BJ (cell line): ENCODE data around the gene SHISA7. TPM values are rescaled to one million over a fixed set of nuclear protein-coding genes. Genes with fewer than 3 reads are reported as not detected.

Experiments used
- CTCF ChIA-PET: fragments of 350-600 bp; formaldehyde crosslinking; extraction: SDS; loops from one replicate; lab custom pipeline; 2021; ENCODE audit warnings: antibody characterized with exemption, inconsistent platforms; lab: Yijun Ruan, JAX
- POLR2A ChIA-PET: fragments of 300-600 bp; sonication (Branson Sonifier 250); formaldehyde crosslinking; extraction: SDS; loops from one replicate; lab custom pipeline; 2021; ENCODE audit warnings: antibody characterized with exemption; lab: Charles Lee
- DNase-seq: peaks from one replicate; pipeline ENCODE4 v3.0.0-alpha.2; 2011; ENCODE audit warnings: low read depth
- H3K27me3 ChIP-seq: 2 replicates; pipeline ENCODE4 v1.6.0; 2011; ENCODE audit warnings: low read length; ENCODE audit not compliant: control insufficient read depth, insufficient read depth
- H3K36me3 ChIP-seq: 2 replicates; pipeline ENCODE4 v1.5.1; 2011; ENCODE audit warnings: low read length; ENCODE audit not compliant: control insufficient read depth, insufficient read depth
- H3K4me3 ChIP-seq: 2 replicates; pipeline ENCODE4 v1.5.1; 2011; ENCODE audit warnings: low read depth, mild to moderate bottlenecking, control low read depth, low read length
- polyA plus RNA-seq: library from polyadenylated mRNA; depleted of rRNA; stranded (reverse); fragments of >200 nt; gene quantifications from 2 replicates; pipeline ENCODE4 v1.2.3, GENCODE V29; 2011
- TF ChIP-seq, protein P1 (sequence below): IDR thresholded peaks from 2 replicates; pipeline ENCODE4 v1.5.1; 2011; ENCODE audit warnings: low read depth, mild to moderate bottlenecking, control low read depth, inconsistent platforms, low read length, moderate library complexity; ENCODE audit not compliant: insufficient read depth

Gene SHISA7
- polyA plus RNA-seq, 1 experiment: not detected

DNA sequence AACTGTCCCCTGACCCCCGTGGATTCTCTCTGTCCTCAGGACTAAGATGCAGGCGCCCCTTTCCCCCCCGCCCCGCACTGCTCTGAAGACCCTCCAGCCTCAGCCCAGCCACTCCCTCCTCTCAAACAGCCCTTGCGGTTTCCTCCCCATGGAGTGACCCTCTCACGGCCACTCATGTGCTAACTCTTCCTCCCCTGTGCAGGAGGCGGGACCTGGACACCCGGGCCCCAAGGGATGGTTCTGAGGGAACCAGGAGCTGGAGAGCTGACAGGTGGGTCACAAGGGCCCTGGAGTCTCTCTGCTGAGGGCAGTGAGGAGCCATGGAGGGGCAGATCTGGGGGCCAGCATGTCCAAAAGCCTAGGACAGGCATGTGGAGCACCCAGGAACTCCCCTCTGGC, 16.4 kb upstream of the SHISA7 start:
- peaks cover 3% of the 10 kb centered on the region for H3K36me3 ChIP-seq
- TF ChIP-seq, protein P1, sequence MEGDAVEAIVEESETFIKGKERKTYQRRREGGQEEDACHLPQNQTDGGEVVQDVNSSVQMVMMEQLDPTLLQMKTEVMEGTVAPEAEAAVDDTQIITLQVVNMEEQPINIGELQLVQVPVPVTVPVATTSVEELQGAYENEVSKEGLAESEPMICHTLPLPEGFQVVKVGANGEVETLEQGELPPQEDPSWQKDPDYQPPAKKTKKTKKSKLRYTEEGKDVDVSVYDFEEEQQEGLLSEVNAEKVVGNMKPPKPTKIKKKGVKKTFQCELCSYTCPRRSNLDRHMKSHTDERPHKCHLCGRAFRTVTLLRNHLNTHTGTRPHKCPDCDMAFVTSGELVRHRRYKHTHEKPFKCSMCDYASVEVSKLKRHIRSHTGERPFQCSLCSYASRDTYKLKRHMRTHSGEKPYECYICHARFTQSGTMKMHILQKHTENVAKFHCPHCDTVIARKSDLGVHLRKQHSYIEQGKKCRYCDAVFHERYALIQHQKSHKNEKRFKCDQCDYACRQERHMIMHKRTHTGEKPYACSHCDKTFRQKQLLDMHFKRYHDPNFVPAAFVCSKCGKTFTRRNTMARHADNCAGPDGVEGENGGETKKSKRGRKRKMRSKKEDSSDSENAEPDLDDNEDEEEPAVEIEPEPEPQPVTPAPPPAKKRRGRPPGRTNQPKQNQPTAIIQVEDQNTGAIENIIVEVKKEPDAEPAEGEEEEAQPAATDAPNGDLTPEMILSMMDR: no peak
- POLR2A ChIA-PET: no interaction called here
- H3K4me3 ChIP-seq: no peak overlapping the region
- CTCF ChIA-PET: interaction anchor here (1.1 to 3.3 kb wide), 6 partner anchors 9 to 318 kb away, joined by 3 to 14 read pairs (median 6); partner anchors contain the start of gene ZNF628
- H3K27me3 ChIP-seq: no peaks in the 10 kb centered on the region
- DNase-seq: no peak

DNA sequence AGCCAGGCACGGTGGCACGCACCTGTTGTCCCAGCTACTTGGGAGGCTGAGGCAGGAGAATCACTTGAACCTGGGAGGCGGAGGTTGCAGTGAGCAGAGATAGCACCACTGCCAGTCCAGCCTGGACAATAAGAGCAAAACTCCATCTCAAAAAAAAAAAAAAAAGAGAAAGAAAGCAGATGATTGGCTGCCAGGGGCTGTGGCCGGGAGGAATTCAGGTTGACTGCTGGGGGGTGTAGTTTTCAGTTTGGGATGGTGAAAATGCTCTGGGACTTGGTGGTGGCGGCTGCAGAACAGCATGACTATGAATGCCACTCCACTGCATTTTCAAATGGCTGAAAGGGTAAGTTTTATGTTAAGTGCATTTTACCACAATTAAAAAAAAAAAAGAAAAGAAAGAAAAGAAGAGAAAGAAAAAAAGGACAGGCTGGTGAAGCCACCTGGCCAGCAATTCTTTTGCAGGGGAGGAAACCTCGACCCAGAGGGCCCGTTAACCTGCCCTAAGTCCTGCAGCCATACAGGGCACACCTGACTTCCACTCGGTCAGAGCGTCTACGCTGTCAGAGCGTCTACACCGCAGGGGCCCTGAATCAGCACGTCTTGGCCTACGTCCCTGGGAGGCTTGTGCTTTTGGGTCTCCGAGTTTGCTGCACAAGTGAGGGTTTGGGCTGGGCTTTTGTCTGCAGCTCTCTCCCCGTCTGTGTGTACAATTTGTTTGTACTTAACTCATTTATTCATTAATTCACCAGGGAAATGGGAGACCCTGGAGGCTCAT, 14.8 kb upstream of the SHISA7 start:
- POLR2A ChIA-PET: interaction anchor here (0.6 kb wide), 1 partner anchor 18 kb away, joined by 3 read pairs; the partner anchor contains the start of gene ZNF628
- Histone ChIP-seq H3K4me3 (no peak overlapping the region), H3K36me3 (peaks cover 3% of the 10 kb centered on the region), H3K27me3 (no peaks in the 10 kb centered on the region)
- TF ChIP-seq, protein P1: no peak
- CTCF ChIA-PET: interaction anchor here (1.2 to 3.3 kb wide), 4 partner anchors 10 to 46 kb away, joined by 4 to 14 read pairs (median 6); no protein-coding TSS in a partner anchor
- no peak for DNase-seq

DNA sequence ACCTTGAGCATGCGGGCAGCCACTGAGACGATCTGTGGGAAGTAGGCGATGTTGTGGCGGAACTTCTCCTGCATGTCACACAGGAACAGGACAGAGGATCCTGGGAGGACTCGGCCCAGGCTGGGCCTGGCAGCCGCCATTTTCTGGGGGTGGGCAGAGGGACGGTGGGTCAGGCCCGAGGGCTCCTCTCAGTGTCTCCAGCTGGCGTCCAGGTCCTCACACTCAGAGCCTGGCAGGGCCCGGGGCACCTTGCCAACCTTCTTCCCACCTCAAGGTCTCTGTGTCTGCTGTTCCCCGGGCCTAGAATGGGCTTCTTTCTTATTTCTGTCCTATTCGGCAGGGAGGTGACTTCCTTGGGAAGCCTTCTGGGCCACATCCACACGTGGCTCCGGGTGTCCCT, 13.2 kb upstream of the SHISA7 start:
- TF ChIP-seq, protein P1: no peak
- no peak for DNase-seq
- peaks cover 6% of the 10 kb centered on the region for H3K27me3 ChIP-seq
- H3K4me3 ChIP-seq: no peak overlapping the region
- ChIA-PET POLR2A (no interaction called here), CTCF (no interaction called here)
- H3K36me3 ChIP-seq: peaks cover 3% of the 10 kb centered on the region

DNA sequence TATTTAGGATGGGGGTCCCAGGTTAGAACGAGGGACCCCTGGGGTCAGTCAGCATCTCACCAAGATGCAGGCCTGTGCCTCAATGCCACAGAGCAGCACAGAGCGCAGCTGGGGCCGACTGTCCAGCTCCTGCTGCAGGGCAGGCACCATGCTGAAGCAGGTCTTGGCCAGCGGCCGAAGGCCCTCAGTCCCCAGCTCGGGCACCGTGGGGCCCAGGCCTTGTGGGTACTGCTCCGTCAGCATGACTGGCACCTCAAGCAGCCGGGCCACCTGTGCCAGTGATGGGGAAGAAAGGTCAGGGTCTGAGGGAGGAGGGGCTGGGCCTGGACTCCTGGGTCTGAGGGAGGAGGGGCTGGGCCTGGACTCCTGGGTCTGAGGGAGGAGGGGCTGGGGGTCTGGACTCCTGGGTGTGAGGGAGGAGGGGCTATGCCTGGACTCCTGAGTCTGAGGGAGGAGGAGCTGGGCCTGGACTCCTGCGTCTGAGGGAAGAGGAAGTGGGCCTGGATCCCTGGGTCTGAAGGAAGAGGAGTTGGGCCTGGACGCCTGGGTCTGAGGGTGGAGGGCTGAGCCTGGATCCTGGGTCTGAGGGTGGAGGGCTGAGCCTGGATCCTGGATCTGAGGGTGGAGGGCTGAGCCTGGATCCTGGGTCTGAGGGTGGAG, 12.6 kb upstream of the SHISA7 start:
- ChIA-PET POLR2A (no interaction called here), CTCF (no interaction called here)
- Histone ChIP-seq H3K4me3 (no peak overlapping the region), H3K36me3 (peaks cover 3% of the 10 kb centered on the region), H3K27me3 (peaks cover 6% of the 10 kb centered on the region)
- TF ChIP-seq, protein P1: no peak
- DNase-seq: no peak

DNA sequence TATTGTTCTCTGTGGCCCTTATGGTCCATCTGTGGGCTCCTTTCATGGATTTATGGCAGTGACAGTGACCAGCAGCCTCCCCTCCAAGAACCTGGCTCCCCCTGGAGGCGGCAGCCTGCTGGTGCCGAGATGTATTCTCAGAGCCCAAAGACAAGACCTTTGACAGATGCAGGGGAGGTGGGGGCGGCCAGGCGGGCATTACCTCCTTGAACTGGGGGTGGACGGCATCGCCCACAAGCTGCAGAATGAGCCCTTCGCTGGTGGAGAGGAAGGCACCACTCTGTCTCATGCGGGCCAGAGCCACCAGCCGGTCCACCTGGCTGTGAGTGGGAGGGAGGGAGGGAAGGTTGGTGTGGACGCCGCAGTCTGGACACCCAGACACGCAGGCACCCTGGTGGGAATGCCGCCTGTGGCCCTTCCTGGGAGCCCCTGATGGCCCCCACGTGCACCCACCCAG, 11.7 kb upstream of the SHISA7 start:
- Histone ChIP-seq H3K36me3 (peaks cover 3% of the 10 kb centered on the region), H3K4me3 (no peak overlapping the region), H3K27me3 (peaks cover 11% of the 10 kb centered on the region)
- no peak for DNase-seq
- TF ChIP-seq, protein P1: peak; percentile 80
- POLR2A ChIA-PET: no interaction called here
- CTCF ChIA-PET: interaction anchor here (0.6 to 2.1 kb wide), 3 partner anchors 13 to 52 kb away, joined by 3 to 6 read pairs (median 5); no protein-coding TSS in a partner anchor
